GM04504 (cell line): ENCODE measurements around the gene ZNF442.
A peak's percentile ranks its signal among the peaks of the same experiment; 100 is the strongest.
"Not testable (repeated sequence)": the region's sequence is repeated elsewhere in the genome, so short reads cannot be mapped to it uniquely, and the experiment has no call there.

Experiments used
- DNase-seq: peaks from one replicate; pipeline ENCODE4 v3.0.0-alpha.2; 2012; ENCODE audit warnings: low read depth

ZNF442 gene

GRCh38 chr19:12365236-12366162 is at the start of gene ZNF442:
TSS of gene ZNF442 (minus strand) at chr19:12365683. CDS start at chr19:12363631, 2,052 bp downstream.
- peak; percentile 92 for DNase-seq

- no peak for DNase-seq
Observed at GRCh38 chr19:12411893-12412292, 46.4 kb upstream of the ZNF442 start.

GRCh38 chr19:12400633-12401502 is 35.4 kb upstream of the ZNF442 start, which contains the start of gene ZNF799:
TSS of gene ZNF799 (minus strand) at chr19:12401271. CDS start at chr19:12401070, 201 bp downstream.
- peak; percentile 93 for DNase-seq

GRCh38 chr19:12399901-12400632 is 34.6 kb upstream of the ZNF442 start:
- not testable (repeated sequence) for DNase-seq

- not testable (repeated sequence) for DNase-seq
Observed at GRCh38 chr19:12391148-12391547, 25.7 kb upstream of the ZNF442 start.

GRCh38 chr19:12386365-12386764 is 20.9 kb upstream of the ZNF442 start:
- not testable (repeated sequence) for DNase-seq

GRCh38 chr19:12380444-12380737 is 14.9 kb upstream of the ZNF442 start:
- DNase-seq = no peak

- DNase-seq = no peak
Observed at GRCh38 chr19:12379732-12380443, 14.4 kb upstream of the ZNF442 start.

GRCh38 chr19:12374026-12374425 is 8.5 kb upstream of the ZNF442 start:
- DNase-seq = no peak

- DNase-seq = peak; percentile 7
Observed at GRCh38 chr19:12364391-12365235, 870 bp downstream of the ZNF442 start.

GRCh38 chr19:12362236-12362635 is 3.2 kb downstream of the ZNF442 start:
- not testable (repeated sequence) for DNase-seq

GRCh38 chr19:12353375-12353774 is 12.1 kb downstream of the ZNF442 start:
- no peak for DNase-seq

GRCh38 chr19:12350890-12351197 is 14.6 kb downstream of the ZNF442 start:
- DNase-seq = no peak

GRCh38 chr19:12350185-12350889 is 15.1 kb downstream of the ZNF442 start:
- no peak for DNase-seq

GRCh38 chr19:12346896-12347295 is 18.6 kb downstream of the ZNF442 start:
- DNase-seq = no peak

GRCh38 chr19:12345197-12345596 is 20.3 kb downstream of the ZNF442 start:
- DNase-seq = no peak

GRCh38 chr19:12333162-12334159 is 32.0 kb downstream of the ZNF442 start, which contains the start of gene ZNF563:
TSS of gene ZNF563 (minus strand) at chr19:12333633. CDS start at chr19:12333482, 151 bp downstream.
- DNase-seq = peak; percentile 88

GRCh38 chr19:12331211-12331941 is 34.1 kb downstream of the ZNF442 start:
- DNase-seq = no peak
